H54 (cell line): ENCODE measurements around the gene FXYD2.
A peak's percentile ranks its signal among the peaks of the same experiment; 100 is the strongest.

Experiments used
- DNase-seq: peaks from one replicate; pipeline ENCODE4 v3.0.0; 2011; ENCODE audit warnings: low spot score, mixed read lengths; ENCODE audit not compliant: insufficient read length
- FAIRE-seq: peaks from 3 replicates; lab custom pipeline; 2011; peaks lifted over from hg19 to GRCh38; lab: Jason Lieb, UNC
- POLR2A ChIP-seq: IDR thresholded peaks from 2 replicates; pipeline ENCODE4 v1.6.1; 2011; ENCODE audit warnings: low read depth, mild to moderate bottlenecking, low read length

FXYD2 gene

DNA sequence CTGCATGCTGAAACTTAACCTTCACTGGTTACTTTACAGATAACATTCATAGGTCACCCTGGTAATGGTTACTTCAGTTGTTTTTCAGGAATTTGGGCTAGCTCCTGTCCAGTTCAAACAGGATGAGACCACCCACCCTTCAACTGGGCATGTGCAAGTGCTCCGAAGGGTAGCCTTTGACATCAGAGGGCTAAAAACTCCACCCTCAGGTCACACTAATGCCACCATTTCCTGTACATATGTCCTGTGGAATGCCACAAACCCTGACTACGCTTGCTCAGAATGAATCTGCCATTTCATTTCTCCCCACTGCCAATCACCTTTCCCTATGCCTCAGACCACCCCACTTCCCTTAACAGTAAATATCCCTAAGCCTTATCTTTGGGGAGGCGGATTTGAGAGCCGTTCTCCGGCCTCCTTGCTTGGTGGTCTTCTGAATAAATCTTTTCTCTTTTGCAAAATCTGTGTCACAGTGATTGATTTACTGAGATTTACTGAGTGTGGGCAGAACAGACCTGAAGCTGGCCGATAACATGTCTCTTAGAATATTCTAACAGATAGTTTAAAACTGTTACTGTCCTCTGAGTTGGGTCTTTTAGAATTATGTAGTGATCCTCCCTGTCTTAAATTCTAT is 25.4 kb upstream of the FXYD2 start:
- no peak for TF ChIP-seq POLR2A
- DNase-seq (no peak), FAIRE-seq (no peak)

DNA sequence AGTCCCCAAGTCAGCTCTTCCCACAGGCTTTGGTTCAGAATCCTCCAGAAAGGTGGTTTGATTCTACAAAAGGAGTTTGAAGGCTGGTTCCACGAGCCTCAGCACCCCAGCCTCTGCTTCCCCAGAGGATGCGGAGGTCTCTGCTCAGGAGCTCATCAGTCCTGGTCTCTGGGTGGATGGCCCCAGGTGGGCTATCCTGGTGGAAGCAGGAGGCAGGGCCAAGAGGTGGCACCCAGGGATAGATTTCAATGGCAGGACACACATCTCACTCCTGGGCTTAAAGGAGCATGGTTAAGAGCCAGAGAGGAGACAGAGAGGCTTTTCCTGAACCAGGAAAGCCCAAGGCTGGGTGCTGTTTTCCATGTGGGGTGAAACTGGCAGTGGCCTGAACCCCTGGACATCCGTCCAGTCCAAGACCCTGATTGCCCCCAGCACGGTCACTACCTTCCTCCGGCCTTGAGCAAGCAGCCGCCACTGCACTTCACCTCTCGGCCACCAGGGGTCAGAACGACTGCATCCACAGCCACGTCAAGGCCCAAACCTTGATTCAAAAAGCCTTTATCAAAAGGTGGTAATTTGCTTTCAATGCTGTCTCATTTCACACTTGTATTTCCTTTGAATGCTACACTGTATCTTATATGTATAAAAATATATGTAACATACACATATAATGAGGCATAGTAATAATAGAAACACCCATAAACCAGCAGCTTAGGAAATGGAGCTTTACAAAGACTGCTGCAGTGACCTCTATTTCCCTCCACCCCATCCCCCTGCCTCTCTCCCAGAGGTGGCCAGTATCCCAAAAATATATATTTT is 19.3 kb upstream of the FXYD2 start:
- TF ChIP-seq POLR2A = no peak
- DNase-seq (peak; percentile 35), FAIRE-seq (no peak)

DNA sequence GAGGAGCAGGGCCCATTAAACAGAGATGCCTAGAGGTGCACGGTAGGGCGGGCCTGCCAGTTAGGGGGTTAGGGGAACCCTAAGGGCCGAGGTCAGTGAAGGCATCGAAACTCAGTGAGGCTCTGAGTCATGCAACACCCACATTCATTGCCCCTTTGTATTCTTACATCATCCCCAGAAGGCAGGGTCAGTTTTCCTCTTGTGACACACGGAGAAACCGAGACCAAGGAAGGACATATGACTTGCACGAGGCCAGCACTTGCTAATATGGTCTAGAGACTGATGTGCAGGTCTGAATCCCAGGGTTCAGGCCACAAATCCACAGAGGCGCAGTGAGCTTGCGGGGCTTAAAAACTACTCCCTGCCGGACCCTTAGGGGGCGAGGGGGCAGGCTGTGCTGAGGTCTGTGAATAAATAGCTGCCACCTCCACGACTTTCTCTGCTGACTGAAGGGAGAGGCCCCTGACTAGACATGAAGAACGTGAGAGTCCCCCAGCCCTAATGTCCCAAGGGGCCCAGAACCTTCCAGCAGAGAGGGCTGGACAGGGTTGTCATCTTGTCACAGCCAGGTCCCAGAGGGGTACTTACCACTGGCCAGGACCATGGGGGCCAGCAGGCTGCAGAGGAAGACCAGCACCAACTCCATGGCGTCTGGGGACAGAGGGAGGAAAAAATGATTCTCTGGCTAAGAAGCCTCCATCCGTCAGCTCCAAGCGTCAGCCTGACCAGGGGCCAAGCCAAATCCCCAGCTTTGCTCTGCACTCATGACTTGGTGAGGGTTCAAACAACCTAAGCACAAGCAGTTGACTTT is 17.8 kb upstream of the FXYD2 start:
- FAIRE-seq = no peak

DNA sequence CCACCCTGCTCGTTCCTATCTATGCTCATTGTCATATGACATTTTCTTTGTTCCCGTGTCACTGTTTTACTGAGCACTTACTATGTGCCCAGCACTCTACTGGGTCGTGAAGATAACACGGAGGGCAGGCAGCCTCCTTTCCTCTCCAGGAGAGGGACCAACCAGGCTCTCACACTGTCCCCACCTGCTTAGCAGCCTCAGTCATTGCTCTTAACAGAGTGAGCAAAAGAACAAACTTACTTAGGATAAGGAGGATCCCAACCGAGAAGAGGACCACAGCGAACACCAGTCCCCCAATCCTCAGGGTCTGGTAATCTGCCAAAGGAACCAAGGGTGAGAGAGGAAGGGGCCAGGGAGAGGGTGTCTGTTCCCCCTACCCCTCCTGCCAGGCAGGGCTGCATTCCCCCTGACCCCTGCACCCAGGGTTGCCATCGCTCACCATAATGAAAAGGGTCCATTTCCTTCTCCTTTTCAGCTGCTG is 17.0 kb upstream of the FXYD2 start:
- TF ChIP-seq POLR2A = no peak
- no peak for FAIRE-seq
- no peak for DNase-seq

More for the DNA sequence above, 17.8 kb upstream of the FXYD2 start:
- DNase-seq = no peak
- no peak for TF ChIP-seq POLR2A

DNA sequence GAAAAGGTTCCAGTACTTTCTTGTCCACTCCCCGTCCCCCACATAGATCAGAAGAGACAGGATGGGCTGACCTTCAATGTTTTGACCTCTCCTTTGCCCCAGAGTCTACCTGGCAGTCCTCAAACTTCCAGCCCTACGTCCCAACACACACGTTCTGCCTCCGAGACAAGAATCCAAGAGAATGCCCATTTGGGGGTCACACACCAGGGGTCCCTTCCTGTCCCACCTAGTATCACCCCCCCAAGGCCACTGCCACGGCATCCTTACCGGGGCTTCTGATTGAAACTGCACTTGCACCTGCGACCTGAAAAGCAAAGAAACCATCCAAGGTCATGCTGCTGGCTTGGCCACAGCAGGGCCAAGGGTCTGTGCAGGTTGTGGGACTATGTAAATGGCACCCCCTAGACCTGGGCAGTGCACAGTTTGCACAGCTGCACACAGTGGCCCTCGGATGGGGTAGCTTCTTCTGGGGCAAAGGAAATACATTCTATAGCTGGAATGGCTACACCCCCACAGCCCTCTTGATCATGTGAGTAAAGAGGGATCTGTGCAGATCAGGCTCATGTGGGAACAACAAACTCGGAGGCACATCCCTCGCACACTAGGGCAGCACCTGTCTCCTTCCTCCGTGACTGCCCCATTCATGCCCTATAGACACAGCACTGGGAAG is 16.5 kb upstream of the FXYD2 start:
- TF ChIP-seq POLR2A = no peak
- FAIRE-seq = no peak
- no peak for DNase-seq

DNA sequence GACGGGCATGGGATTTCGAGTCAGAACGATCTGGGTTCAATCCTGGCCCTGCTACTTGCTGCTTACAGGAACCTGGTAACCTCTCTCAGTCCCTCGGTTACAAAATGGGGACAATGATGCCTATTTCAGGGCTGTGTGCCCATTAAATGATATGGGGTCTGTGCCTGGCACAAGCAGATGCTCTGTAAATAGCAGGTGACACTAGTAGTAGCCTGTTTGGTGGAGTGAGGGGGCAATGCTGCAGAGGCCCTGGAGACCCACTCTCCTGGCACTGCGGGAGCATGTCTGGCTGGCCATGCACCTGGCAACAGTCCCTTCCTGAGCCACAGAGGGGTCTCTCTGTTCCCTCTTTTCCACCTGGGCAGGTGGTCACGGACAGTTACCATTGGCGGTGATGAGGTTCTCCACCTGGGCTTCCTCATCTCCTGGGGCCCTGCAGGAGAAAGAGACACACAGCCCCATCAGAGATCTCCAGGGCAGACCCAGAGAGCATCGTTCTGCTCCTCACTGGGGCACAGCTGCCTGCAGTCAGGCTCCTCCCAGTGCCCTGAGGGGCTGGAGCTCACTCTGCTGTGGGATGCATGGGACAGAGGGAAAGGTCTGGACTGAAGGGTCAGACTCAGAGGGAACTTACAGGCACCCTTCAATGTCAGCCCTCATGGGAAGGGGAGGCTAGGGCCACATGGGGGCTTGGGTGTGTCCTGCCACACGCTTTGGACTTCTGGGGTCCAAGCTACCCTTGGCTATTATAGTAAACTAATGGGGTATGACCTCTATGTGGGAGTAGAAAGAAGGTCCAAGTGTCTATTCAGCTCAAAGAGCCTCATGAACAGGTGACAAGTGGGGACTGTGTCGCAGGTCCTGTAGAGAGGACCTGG is 15.6 kb upstream of the FXYD2 start:
- DNase-seq (no peak), FAIRE-seq (no peak)
- TF ChIP-seq POLR2A = no peak

DNA sequence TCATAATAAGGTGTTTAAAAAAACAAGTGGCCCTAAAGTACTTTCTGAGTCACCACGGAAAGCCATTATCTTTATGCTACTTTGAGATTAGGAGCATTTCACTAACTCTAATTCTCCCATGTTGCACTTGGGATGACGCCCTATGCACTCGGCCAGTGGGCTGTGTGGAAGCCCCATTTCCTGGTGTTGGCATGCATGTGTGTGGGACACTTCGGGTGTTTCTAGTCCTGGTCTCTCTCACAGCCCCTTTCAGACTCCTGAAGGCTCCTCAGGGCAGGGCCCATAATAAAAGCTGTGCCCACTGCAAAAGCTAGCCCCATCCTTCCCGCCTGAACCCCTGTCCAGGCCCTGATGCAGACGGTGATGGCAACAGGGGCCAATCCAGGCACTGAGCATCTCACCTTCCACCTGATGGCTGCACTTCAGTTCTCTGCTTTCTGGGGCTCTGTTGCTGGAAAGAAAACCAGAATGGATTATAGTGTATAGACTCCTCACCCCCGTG is 14.9 kb upstream of the FXYD2 start:
- FAIRE-seq = no peak
- DNase-seq = no peak
- no peak for TF ChIP-seq POLR2A

DNA sequence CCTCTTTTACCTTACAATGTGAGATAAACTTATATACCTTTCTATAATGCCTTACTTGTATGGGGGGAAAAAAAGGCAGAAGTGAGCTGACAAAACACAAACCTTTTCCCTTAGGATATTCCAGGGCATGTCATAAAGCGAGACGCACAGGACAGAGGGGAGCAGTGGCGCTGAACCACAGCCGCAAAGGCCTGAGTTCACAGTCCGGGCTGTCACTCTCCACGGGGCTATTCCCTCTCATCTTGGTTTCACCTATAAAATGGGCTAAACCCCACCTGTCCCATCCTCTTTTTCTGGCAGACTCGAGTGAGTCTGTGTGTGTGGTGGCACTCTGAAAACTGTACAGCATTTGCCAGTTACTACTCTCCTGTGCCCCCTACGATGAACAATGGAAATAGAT is 14.4 kb upstream of the FXYD2 start:
- FAIRE-seq (no peak), DNase-seq (no peak)
- no peak for TF ChIP-seq POLR2A

DNA sequence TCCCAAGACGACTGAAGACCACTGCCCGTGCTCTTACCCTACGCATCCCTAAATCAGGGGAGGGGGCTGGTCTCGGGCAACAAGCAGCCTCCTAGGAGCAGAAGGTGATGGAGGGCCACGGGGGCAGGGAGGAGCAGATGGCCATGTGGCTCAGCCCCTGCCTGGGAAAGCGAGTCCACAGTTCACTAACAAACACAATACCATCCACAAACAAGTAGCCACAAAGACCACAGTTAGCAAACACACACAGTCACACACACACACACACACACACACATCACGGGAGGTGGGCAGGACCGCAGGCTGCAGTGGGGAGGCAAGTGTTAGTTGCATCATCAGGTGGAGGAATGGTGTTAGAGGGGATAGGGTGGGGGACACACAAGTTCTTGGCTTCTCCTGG is 13.2 kb upstream of the FXYD2 start:
- DNase-seq (no peak), FAIRE-seq (no peak)
- no peak for TF ChIP-seq POLR2A

DNA sequence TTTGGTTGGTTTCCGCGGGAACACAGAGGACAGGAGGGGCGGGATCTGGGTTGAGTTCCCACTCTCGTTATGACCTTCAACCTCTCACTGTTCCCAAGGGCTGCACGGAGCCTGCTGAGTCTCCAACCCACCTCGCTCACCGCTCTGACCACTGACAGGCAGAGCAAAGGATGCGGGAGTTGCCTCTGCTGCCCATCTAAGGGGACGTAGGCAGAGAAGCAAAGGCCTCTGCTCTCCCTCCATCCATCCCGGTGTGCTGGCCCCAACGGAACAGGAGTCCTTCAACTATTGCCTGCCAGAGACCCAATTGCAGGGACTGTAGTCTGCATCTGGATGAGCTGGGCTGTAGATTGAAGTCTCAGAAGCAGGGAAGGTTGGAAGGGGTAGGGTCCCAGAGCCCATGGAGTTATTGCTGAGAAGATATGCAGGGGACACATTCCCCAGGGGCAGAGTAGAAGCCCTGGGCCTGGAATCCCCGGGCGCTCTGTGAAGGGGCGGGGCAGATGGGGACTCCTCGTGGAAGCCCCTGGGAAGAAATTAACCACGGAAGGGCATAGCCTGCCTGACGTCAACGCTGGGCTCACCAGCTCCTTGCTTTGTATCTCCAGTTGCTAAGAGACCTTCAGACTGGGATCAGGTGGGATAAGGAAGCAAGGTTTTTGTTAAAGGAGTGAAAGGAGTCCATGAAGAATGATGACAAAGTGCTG is 12.7 kb upstream of the FXYD2 start:
- DNase-seq (no peak), FAIRE-seq (no peak)
- TF ChIP-seq POLR2A = no peak

DNA sequence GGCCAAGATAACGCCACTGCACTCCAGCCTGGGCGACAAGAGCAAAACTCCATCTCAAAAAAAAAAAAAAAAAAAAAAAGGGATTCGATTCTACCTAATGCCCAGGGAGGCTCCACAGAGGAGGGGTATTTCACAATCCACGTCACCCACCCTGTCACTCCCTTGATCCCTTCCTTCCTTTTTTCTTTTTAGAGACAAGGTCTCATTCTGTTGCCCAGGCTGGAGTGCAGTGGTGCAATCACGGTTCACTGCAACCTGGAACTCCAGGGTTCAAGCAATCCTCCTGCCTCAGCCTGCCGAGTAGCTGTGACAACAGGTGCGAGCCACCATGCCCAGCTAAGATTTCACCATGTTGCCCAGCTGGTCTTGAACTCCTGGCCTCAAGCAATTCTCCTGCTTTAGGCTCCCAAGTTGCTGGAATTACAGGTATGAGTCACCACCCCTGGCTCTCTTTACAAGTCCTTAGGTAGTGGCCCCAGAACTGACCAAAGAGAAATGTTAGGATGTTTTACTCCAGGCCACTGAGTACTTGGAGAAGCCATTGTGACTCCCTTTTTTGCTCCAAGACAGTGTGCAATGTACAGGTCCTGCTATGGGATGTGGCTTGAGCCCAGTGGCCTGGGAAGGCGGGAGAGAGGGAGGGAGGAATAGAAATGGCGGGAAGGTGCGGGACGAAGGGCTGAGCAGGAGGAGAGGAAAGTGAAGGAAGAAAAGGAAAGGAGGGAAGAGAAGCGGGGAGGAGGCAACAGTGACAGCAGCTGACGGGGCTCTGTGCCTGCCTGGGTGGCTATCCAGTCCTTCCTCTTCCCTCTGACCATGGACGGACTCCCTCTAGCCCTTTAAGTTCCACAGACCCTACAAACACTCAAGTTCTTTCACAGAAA is 11.8 kb upstream of the FXYD2 start:
- DNase-seq (no peak), FAIRE-seq (no peak)
- no peak for TF ChIP-seq POLR2A

DNA sequence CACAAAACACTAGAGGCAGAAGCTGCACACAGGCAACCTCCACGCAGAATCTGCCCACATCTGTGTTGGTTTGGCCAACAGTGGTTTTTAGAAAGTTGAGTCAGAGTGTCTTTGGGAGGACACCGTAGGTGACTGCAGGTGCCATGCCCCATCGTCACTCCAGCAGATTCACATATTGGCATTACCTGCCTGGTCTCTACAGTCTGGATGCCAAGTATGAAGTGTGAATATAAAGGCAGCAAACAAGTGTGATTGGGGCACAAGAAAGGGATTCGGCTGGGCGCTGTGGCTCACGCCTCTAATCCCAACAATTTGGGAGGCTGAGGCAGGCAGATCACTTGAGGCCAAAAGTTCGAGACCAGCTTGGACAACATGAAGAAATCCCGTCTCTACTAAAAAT is 11.0 kb upstream of the FXYD2 start:
- DNase-seq (no peak), FAIRE-seq (no peak)
- no peak for TF ChIP-seq POLR2A
